Small intestine (tissue), 7 donors: ENCODE data around the gene F11R. TPM values are rescaled to one million over a fixed set of nuclear protein-coding genes. Genes with fewer than 3 reads are reported as not detected.

Experiments used
- DNase-seq, 2 donors: peaks; one replicate each; pipeline versions ENCODE4 v3.0.0 to v3.0.0-alpha.2; 2013
- FAIRE-seq: peaks from 2 replicates; lab custom pipeline; 2012; peaks lifted over from hg19 to GRCh38; lab: Jason Lieb, UNC
- H3K27ac ChIP-seq, 3 donors: one replicate each; pipeline ENCODE4 v1.5.1; 2013; ENCODE audit warnings: low read length in 2 of 3, mild to moderate bottlenecking in 2 of 3, control low read depth in 1 of 3, inconsistent platforms in 1 of 3, low read depth in 1 of 3, moderate library complexity in 1 of 3
- H3K27me3 ChIP-seq, 3 donors: one replicate each; pipeline ENCODE4 v1.6.1; 2013; ENCODE audit warnings: low read length in 3 of 3, inconsistent platforms in 1 of 3; ENCODE audit not compliant: control insufficient read depth in 3 of 3, insufficient read depth in 3 of 3
- H3K36me3 ChIP-seq, 3 donors: one replicate each; pipeline ENCODE4 v1.6.1; 2013; ENCODE audit warnings: low read length in 3 of 3, inconsistent platforms in 1 of 3, low read depth in 1 of 3, mild to moderate bottlenecking in 1 of 3, moderate library complexity in 1 of 3; ENCODE audit not compliant: control insufficient read depth in 3 of 3, insufficient read depth in 2 of 3
- H3K4me1 ChIP-seq, 3 donors: one replicate each; pipeline ENCODE4 v1.6.1; 2013; ENCODE audit warnings: low read length in 2 of 3, inconsistent platforms in 1 of 3, low read depth in 1 of 3, mild to moderate bottlenecking in 1 of 3, moderate library complexity in 1 of 3; ENCODE audit not compliant: control insufficient read depth in 3 of 3, insufficient read depth in 2 of 3
- H3K4me3 ChIP-seq, 3 donors: one replicate each; pipeline ENCODE4 v1.5.1; 2013; ENCODE audit warnings: low read length in 3 of 3, control low read depth in 1 of 3, inconsistent platforms in 1 of 3, low read depth in 1 of 3, mild to moderate bottlenecking in 1 of 3, moderate library complexity in 1 of 3
- H3K9me3 ChIP-seq, 2 donors: one replicate each; pipeline ENCODE4 v1.6.1; 2013; ENCODE audit warnings: low read depth in 1 of 2, low read length in 1 of 2; ENCODE audit not compliant: control insufficient read depth in 2 of 2, insufficient read depth in 1 of 2
- WGBS, 3 donors: extraction: QIAGEN DNeasy Blood & Tissue Kit; methylation state at CpG; one replicate each; pipeline ENCODE4 v1.1.7; 2013; 5-methylcytosine and 5-hydroxymethylcytosine counted together
- polyA plus RNA-seq, 4 donors: library from polyadenylated mRNA; stranded (reverse) in 3 of 4; unstranded in 1 of 4; fragments of 200-250 nt in 3 of 4; fragments of 120-200 nt in 1 of 4; gene quantifications; one replicate each; pipeline versions ENCODE4 v1.2.1 to v1.2.3, GENCODE V29; 2013
- donor health status: healthy with polysubstance abuse.
- donor health status: control.
- donor health status: control.
- donor health status: Bipolar disorder and iron deficiency.
- donor health status: healthy.

The F11R gene
- polyA plus RNA-seq, 4 donors = 30.2 to 188 (median 55.7) TPM

DNA sequence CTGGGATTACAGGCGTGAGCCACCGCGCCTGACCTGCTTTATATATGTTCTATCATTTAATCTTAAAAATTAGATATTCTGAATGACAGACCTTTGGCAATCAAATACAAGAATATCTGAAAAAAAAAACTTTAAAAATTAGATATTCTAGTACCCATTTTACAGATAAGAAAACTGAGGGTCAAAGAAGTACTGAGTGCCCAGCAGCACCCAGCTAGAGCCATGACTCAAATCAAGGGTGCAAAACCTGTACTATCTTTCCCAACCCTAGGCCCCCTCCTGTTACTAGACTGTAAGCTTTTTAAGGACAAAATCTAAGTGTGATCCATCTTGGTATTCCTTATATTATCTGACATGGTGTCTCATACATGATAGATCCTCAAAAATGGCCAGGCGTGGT lies 40.5 kb upstream of the F11R start:
- Histone ChIP-seq H3K27ac (no peak overlapping the region), H3K36me3 (no peaks in the 10 kb centered on the region), H3K27me3 (peaks cover 0 to 5% (median 0%) of the 10 kb centered on the region in 3 donors), H3K4me3 (no peak overlapping the region), H3K4me1 (no peaks in the 10 kb centered on the region), H3K9me3 (no peaks in the 10 kb centered on the region)
- DNase-seq (no peak), FAIRE-seq (no peak)
- WGBS, 3 donors = 89 to 94% (median 92%) methylated on average over 4 of the region's 4 CpGs

DNA sequence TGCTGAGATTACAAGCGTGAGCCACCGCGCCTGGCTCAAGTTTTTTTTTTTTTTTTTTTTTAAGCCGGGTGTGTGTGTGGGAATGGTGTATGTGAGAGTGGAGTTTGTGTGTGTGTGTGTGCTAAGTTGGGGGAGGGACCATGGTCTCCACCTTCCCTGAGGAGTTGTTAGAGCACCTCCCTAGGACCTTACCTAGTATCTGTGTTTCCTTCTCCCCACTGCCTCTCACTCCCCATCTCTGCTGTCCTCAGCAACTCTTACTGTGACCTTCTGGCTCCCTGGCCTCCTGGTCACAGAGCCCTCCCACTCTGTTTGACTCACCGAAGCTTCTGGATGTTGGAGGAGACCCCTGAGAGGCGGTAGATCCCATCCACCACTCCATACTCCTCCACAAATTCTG lies 38.3 kb upstream of the F11R start:
- H3K4me1 ChIP-seq = no peaks in the 10 kb centered on the region

DNA sequence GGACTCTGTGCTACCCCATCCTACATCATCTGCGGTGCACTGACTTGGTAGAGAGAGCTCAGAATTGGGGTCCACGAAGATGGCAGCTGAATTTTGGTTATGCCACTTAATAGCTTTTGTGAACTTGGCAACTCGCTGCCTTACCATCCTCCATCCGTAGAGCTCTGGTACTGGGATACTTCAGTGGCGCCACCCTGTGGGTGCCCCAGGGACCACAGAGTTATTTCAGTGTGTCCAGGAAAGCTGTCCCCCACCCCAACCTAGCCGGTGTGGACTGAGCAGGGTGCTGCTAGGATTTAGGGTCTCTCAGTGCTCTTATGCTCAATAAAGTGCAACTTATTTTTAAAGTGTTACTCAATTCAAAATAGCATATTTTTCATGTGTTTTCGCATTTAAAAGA lies 33.9 kb upstream of the F11R start:
- Histone ChIP-seq H3K9me3 (no peaks in the 10 kb centered on the region), H3K27me3 (peaks cover 0 to 5% (median 3%) of the 10 kb centered on the region in 3 donors), H3K4me3 (no peak overlapping the region), H3K27ac (no peak overlapping the region), H3K36me3 (peaks cover 0 to 2% (median 0%) of the 10 kb centered on the region in 3 donors), H3K4me1 (peaks cover 0 to 3% (median 0%) of the 10 kb centered on the region in 3 donors)
- 71 to 87% (median 87%) methylated on average over 7 of the region's 7 CpGs for WGBS, 3 donors
- no peak for DNase-seq
- FAIRE-seq = no peak

More for the DNA sequence above, 38.3 kb upstream of the F11R start:
- DNase-seq = peak in 1 of 2 donors; percentile 0
- Histone ChIP-seq H3K27me3 (peaks cover 0 to 9% (median under 1%) of the 10 kb centered on the region in 3 donors), H3K9me3 (no peaks in the 10 kb centered on the region), H3K27ac (no peak overlapping the region), H3K4me3 (no peak overlapping the region), H3K36me3 (no peaks in the 10 kb centered on the region)
- 65 to 81% (median 68%) methylated on average over 6 of the region's 6 CpGs for WGBS, 3 donors
- FAIRE-seq = no peak

DNA sequence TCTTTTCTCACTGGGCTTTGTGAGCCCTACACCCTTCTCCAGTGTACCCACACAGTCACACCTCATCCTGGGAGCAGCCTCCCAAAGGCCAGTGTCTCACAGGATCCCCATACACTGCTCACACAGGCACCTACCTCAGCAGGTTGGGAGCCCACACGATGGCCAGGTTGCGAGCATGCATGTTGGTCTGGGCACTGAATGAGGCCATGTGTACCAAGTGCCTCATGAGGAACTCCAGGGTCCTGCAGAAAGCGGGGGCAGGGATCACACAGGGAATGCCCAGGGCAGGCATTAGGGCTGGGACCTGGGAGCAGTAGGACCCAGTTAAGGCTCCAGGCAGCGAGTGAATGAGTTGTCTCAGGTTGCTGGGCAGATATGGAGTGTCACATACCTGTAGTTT lies 33.3 kb upstream of the F11R start:
- WGBS, 3 donors = 88 to 93% (median 88%) methylated on average over 4 of the region's 4 CpGs
- Histone ChIP-seq H3K9me3 (peaks cover 0 to 5% of the 10 kb centered on the region in 2 donors), H3K4me1 (peaks cover 0 to 3% (median 0%) of the 10 kb centered on the region in 3 donors), H3K27me3 (peaks cover 0 to 5% (median 3%) of the 10 kb centered on the region in 3 donors), H3K27ac (no peak overlapping the region), H3K36me3 (peaks cover 0 to 2% (median 0%) of the 10 kb centered on the region in 3 donors), H3K4me3 (no peak overlapping the region)
- FAIRE-seq = no peak
- DNase-seq = no peak

DNA sequence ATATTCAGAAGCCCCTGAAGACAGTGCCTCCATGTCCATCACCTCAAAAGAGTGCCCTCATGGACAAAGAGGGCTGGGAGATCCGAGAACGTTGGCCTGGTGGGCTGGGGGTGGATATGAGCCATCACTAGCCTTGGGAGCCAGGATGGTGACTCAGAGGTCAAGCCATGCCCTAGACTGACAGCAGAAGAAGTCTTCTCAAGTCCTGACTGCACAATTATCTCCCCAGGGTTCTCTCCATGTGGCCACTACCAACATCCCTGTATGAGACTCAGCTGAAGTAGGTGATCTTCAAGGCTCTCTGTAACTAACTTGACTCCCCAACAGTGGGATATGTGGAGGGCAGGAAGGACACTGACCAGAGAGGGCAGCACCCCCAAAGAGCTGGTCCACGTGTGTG lies 31.9 kb upstream of the F11R start:
- peaks cover 0 to 6% (median 3%) of the 10 kb centered on the region in 3 donors for H3K27me3 ChIP-seq
- H3K36me3 ChIP-seq = peaks cover 0 to 2% (median 0%) of the 10 kb centered on the region in 3 donors
- no peak overlapping the region for H3K27ac ChIP-seq
- H3K9me3 ChIP-seq = peaks cover 0 to 17% of the 10 kb centered on the region in 2 donors
- DNase-seq (no peak), FAIRE-seq (no peak)
- no peak overlapping the region for H3K4me3 ChIP-seq
- peaks cover 0 to 3% (median 0%) of the 10 kb centered on the region in 3 donors for H3K4me1 ChIP-seq
- WGBS, 3 donors = 79 to 96% (median 93%) methylated on average over 3 of the region's 3 CpGs

DNA sequence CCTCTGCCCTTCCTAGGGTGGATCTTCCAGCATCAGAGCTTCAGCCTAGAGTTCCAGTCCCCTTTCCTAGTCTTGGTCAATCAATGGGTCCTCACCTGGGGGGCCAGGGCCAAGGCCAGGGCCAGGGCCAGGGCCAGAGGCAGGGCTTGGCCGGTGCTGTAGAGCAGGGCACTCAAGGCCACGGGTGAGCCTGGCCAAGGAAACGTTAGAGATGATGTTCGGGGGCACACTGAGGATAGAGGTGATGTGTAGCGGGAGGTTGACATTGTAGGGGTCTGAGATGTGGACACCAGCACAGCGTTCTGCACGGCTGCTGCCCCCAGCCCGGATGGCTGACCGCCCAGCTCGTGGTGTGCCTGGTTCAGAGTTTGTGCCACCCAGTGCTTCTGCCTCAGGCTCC lies 30.3 kb upstream of the F11R start:
- DNase-seq (no peak), FAIRE-seq (no peak)
- peaks cover 0 to 4% (median 3%) of the 10 kb centered on the region in 3 donors for H3K4me1 ChIP-seq
- H3K27ac ChIP-seq = no peak overlapping the region
- H3K27me3 ChIP-seq = peaks cover 0 to 6% (median 3%) of the 10 kb centered on the region in 3 donors
- H3K4me3 ChIP-seq = no peak overlapping the region
- H3K9me3 ChIP-seq = peaks cover 0 to 29% of the 10 kb centered on the region in 2 donors
- H3K36me3 ChIP-seq = peaks cover 0 to 2% (median 0%) of the 10 kb centered on the region in 3 donors
- WGBS, 3 donors = 90 to 94% (median 92%) methylated on average over 10 of the region's 10 CpGs

DNA sequence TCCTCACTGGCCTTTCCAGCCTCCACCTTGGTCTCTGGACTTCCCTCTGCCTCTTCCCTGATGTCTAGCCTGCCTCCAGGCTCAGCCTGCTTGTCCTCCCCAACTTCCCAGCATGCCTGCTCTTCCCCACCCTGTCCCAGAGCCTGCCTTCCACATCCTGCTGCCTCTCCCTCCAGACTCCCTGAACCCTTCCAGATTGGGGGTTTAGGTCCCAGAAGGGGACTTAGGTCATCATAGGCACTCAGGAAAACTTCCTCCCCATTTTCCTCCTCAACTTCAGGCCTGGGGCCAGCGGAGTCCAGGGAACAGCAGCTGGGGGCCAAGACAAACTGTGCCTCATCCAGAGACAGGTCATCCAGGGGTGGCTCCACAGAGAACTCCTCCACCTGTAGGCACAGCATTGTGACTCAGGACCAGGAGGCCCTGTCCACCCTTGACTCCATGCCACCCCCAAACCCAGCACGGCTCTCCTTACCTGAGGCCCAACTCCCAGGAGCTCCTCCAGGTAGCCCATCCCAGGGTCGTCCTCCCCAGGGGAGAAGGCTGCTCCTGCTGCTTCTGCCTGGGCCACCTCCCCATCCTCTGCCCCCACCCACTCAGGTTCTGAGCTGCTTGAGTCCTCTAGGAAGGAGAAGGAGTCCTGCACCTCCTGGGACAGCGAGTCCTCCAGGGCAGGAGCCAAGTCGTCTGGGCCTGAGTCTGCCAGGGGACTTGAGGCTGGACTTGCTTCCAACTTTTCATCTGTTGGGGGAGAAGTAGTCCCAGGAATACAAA lies 28.2 kb upstream of the F11R start:
- H3K4me1 ChIP-seq = peaks cover 0 to 7% (median 7%) of the 10 kb centered on the region in 3 donors
- H3K4me3 ChIP-seq = no peak overlapping the region
- FAIRE-seq (no peak), DNase-seq (no peak)
- H3K27me3 ChIP-seq = peaks cover 0 to 2% (median 1%) of the 10 kb centered on the region in 3 donors
- H3K36me3 ChIP-seq = peaks cover 0 to 2% (median 0%) of the 10 kb centered on the region in 3 donors
- WGBS, 3 donors = 94 to 98% (median 95%) methylated on average over 5 of the region's 5 CpGs
- peaks cover 0 to 29% of the 10 kb centered on the region in 2 donors for H3K9me3 ChIP-seq
- H3K27ac ChIP-seq = no peak overlapping the region

DNA sequence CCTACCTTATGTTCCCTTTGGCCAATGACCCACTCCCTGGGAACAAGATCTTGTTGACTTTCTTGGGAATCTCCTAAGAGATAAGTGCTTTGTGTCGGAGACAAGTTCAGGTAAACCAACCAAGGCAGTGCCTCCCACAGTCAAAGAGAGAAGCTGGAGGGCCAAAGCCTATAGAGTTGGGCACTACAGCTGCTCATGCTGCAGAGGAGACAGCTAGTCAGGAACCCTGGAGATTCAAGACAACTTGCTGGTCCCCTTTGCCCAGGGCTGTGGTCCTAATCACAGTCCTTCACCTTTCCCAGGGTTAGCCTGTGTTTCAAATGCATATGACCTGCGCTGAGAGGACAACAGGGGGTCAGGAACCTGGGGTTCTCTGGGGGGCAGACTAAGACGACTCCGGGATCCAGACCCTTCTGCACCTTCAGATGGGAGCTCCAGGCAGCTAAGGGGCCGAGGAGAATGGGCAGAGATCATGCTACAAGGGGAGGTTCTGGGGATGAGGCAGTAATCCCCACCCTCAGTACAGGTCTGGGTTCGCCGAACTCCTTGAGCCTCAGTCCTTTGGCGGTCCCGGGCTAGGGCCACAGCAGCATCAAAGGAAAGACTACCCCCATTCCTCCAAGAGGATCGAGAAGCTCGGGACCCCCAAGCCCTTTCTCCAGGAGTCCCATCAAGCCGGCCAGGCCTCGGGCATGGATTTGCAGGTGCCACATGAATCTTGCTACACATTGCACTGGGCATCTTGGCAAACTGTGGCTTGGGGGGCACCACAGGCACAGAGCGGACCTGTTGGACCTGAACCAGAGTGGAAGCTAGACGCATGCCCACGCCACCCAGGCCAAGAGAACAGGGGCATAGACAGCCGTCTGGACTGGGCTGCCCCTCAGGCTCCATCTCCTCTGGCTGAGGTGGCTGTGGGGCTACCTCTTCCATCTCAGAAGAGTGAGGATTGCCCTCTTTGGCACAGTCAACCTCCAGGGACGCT lies 26.8 kb upstream of the F11R start:
- Histone ChIP-seq H3K9me3 (peaks cover 0 to 29% of the 10 kb centered on the region in 2 donors), H3K4me3 (no peak overlapping the region), H3K36me3 (peaks cover 0 to 5% (median under 1%) of the 10 kb centered on the region in 3 donors), H3K4me1 (peaks cover 0 to 8% (median 8%) of the 10 kb centered on the region in 3 donors), H3K27ac (peak overlapping the region in 1 of 3 donors; percentile 11), H3K27me3 (peaks cover 0 to 2% (median 0%) of the 10 kb centered on the region in 3 donors)
- DNase-seq (no peak), FAIRE-seq (no peak)
- 95 to 98% (median 96%) methylated on average over 18 of the region's 18 CpGs for WGBS, 3 donors
